Ramos (cell line): ENCODE results near the gene LEMD2.

Experiments
- in situ Hi-C: fragments of 300-500 bp; cut with MboI; formaldehyde crosslinking; loops from one replicate; pipeline ENCODE4 v1.14.3; 2022; ENCODE audit warnings: low sequenced_read_pairs; ENCODE audit not compliant: unreplicated experiment

LEMD2 gene

GRCh38 chr6:33777398-33778388 lies 11.2 kb downstream of the LEMD2 start:
- in situ Hi-C loops: loop anchor here (10.0 kb wide), 1 partner anchor 377 kb away; no protein-coding TSS in a partner anchor

DNA sequence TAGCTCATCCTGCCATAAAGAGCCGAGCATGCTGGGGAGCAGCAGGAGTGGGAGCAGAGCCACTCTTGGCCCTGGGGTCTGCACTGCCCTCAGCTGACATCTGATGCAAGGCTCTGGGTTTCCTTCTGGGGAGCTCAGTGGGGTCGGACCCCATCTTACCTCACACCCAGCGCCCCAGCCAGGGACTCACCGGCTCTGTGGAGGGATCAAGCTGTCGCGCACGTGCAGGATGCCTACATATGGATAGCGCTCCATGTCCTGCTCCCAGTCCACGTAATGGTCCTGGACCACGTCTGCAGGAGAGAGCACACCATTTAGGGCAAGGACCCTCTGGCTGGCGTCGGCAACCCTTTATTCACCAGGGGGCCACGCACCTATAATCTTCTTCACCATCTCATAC lies 12.2 kb downstream of the LEMD2 start:
- in situ Hi-C loops: loop anchor here (10.0 kb wide), 1 partner anchor 378 kb away; no protein-coding TSS in a partner anchor

- in situ Hi-C loops: loop anchor here (10.0 kb wide), 1 partner anchor 379 kb away; no protein-coding TSS in a partner anchor
Measured at GRCh38 chr6:33776186-33776585, 12.7 kb downstream of the LEMD2 start.

DNA sequence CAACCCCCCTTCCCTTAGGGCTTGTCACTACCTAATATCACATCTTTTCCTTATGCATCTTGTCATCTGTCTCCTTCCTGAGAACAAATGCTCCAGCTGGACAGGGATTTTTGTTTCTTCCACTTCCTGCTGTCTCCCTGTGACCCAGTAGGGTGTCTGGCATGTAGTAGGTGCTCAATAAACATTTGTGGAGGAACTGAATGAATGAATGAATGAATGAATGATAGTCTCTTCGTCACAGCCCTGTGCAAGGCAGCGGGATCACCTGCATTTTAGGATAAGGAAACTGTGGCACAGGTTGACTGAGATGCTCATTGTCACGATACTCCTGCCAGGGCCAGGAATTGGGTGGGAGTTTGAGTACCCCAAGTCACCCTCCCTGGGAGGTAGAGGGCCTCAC lies 14.2 kb downstream of the LEMD2 start:
- in situ Hi-C loops: loop anchor here (10.0 kb wide), 1 partner anchor 380 kb away; no protein-coding TSS in a partner anchor

GRCh38 chr6:33772902-33773472 lies 15.9 kb downstream of the LEMD2 start:
- in situ Hi-C loops: loop anchor here (10.0 kb wide), 1 partner anchor 382 kb away; no protein-coding TSS in a partner anchor

GRCh38 chr6:33772082-33772830 lies 16.7 kb downstream of the LEMD2 start:
- in situ Hi-C loops: loop anchor here (10.0 kb wide), 1 partner anchor 383 kb away; no protein-coding TSS in a partner anchor

DNA sequence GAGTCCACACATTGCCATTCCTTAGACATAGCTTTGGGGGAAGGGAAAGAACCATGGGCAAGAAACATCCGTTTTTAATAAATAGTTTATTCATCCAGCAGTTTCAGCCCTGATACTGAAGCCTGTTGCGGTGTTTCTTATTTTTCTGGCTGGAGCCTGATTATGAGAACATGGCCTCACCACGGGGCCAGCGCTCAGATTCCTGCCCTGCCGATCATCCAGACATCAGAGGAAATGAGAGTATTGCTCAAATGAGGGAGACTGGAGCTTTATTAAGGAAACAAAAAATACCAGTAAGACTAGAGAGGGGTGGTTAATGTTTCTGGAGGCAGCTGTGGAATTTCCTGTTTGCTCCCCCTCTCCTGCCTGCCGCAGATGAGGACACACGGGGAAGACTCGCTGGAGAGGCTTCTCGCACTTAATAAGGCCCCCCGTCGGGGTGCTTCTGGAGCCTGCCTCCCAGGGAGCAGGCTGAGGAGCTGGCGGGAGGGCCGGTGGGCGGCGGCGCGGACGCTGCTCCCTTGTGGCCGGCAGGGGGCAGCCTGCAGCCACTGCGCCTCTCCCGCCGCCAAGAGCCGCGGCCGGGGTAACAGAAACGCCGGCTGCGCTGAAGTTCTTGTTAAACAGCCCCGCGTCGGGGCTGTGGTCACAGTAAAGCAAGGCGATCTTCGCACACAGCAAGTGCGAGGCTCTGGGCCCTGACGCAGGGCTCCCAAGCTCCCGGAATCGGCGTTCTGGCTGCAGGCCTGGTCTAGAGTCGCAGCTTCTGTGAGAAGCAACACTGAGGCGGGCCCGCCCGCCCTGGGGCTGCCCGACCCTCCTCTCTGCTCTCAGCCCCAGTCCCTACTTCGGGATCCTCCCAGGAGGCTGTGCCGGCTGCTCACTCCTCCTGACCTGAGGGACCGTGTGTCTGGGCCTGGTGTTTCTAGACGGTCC lies 17.5 kb downstream of the LEMD2 start:
- in situ Hi-C loops: loop anchor here (10.0 kb wide), 1 partner anchor 383 kb away; no protein-coding TSS in a partner anchor

GRCh38 chr6:33770833-33771145 lies 18.1 kb downstream of the LEMD2 start:
- in situ Hi-C loops: loop anchor here (10.0 kb wide), 1 partner anchor 384 kb away; no protein-coding TSS in a partner anchor

- in situ Hi-C loops: loop anchor here (10.0 kb wide), 1 partner anchor 385 kb away; no protein-coding TSS in a partner anchor
Measured at GRCh38 chr6:33770124-33770832, 18.7 kb downstream of the LEMD2 start.

DNA sequence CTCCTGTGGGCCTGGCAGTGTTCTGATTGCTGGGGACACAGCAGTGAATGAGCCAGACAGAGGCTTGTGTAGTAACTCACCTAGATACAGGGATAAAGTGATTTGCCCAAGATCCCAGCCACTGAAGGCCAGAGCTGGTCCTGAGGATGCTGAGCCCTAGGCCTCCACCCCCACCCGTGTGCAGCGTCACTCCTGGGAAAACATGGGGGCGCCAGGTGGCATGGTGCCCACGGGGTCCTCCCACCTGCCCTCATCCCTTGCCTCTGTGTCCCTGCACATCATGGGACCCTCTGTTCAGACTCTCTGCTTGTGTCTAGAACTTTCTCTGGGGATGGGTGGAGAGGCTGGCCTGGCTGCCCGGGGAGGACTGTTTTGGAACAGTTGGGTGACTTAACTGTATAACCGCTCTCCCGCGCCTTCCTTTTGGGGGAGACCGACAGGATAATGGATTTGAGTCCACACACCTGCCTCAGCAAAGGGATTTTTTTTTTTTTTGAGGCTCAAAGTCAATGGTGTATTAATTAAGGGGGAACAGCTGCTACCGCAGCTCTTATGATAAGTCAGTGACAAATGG lies 19.6 kb downstream of the LEMD2 start:
- in situ Hi-C loops: no loop called here

- in situ Hi-C loops: no loop called here
Measured at GRCh38 chr6:33768644-33769120, 20.2 kb downstream of the LEMD2 start.

DNA sequence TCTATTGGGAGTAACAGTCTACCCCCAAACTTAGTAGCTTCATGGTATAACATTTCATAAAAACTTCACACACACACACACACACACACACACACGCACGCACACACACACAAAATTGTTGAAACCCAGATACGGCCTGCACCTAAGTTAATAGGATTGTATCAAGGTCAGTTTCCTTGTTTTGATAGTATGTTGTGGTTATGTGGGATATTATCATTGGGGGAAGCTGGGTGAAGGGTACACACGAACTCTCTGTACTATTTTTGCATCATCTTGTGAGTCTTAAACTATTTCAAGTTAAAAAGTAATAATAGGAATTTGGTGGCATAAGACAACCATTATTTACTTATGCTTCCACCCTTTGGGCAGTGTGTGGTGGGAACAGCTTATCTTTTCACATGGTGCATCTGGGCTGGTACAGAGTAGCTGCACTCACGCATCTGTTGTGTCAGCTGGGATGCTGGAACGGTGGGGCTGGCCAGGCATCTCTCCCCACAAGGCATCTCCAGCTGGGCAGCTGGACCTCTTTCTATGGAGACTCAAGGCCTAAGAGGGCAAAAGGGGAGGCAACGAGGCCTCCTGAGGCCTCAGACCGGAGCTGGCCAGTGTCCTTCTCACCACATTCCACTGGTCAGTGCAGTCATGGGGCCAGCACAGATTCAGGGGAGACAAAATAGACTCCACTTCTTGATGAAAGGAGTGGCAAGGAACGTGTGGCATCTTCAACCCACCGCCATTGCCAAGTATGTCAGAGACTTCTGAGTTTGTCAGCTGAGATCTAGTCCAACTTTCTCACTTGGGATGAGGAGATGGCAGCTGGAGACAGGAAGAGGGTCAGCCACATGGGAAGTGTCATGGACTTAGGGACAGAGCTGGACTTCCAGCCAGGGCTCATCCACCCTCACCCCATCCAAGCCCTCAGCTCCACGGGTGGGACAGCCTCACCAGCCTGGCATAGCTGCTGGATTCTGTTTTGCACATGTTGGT lies 21.7 kb downstream of the LEMD2 start:
- in situ Hi-C loops: no loop called here

DNA sequence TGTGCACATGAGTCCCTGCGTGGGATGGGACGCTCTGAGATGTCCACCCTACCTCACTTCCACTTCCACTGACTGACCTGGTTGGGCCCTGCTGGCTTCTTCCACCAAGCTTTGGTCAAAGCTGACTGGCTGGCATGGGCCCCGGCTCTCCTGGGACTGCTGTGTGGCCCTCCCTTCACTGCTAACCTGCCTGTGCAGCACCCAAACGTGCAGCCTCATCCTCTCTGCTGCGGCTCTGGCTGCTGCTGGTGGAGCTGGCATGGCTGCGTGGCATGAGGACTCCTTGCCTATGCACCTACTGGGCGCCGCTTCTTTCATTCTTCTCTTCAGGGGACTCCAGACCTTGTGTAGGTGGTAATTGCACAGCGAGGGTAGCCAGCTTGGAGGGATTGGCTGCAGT lies 23.6 kb downstream of the LEMD2 start:
- in situ Hi-C loops: no loop called here

DNA sequence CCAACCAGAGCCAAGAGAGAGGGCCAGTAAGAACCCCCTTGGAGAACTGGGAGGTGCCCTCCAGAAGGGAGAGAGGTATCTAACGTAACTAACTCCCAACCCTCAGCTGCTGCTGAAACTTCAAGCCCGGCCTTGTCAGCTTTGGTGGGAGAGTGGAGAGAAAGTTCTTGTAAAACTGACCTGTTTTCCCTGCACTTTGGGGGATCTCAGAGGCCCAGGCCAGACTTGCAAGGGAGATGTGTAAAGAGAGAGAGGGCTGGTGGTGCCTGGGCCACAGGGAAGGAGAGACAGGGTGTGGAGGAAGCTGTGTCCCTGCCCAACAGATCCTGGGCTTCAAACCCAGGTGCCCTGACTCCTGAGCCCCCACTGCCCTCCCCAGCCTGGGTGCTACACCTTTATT lies 24.9 kb downstream of the LEMD2 start:
- in situ Hi-C loops: no loop called here

DNA sequence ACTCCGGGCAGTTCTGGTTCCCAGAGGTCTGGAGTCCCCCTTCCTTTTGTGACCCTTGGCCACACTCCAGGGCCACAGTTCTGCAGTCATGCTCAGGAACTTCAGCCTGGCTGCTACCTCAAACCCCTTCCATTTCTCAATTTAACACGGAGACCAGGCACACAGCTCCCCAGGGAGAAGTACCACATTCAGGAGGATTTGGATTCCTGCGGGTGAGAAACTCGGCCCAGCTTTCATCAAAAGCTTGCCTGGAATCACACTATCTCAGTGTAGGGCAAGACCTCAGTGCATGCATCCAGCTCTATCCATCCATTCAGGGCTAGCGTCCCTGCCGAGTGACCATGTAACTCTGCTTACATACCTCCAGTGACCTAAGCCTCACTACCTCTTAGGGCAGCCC lies 25.4 kb downstream of the LEMD2 start:
- in situ Hi-C loops: no loop called here

DNA sequence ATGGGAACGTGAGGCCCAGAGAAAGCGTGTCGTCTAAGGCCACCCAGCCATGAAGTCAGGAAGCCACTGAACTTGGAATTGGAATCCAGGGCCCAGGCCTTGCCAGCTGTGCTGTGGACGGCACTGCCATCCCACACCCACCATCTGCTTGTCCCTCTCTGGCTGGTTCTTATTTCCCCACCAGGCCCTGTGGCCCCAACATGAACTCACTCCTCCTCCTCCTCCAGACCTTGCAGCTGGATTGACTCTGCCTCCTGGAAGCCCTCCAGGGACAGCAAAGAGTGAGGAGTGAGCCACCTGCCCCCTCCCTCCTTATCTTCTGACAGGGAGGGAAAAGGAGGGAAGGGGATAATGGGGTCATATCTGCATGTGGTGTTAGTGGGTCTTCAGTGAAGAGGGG lies 26.2 kb downstream of the LEMD2 start:
- in situ Hi-C loops: no loop called here
